ENCODE data around the gene TMUB2. TPM values are rescaled to one million over a fixed set of nuclear protein-coding genes. Genes with fewer than 3 reads are reported as not detected.
A peak's percentile ranks its signal among the peaks of the same experiment; 100 is the strongest.

TMUB2 gene
- total and polyA plus RNA-seq, 9 of the 15 experiments (the other 6 are each of a cell fraction or from before 2014, with no cell fraction given): 4.1 to 29.8 (median 16.3) TPM

GRCh38 chr17:44220213-44221083 lies 33.7 kb downstream of the TMUB2 start (continued):
- TF ChIP-seq KLF16 (IDR thresholded peaks at IDR 0.05): no peak
- TF ChIP-seq BRF2 (IDR thresholded peaks at IDR 0.05; ENCODE audit: borderline replicate concordance, insufficient read depth, insufficient read length): no peak
- TF ChIP-seq PHTF2 (CRISPR knock-in tag; IDR thresholded peaks at IDR 0.05): no peak
- TF ChIP-seq RBFOX2 (IDR thresholded peaks at IDR 0.05; ENCODE audit: low read depth, low read length): peak; percentile 77
- no peak for TF ChIP-seq ZZZ3 (IDR thresholded peaks at IDR 0.05)
- TF ChIP-seq ZBTB34 (CRISPR knock-in tag; IDR thresholded peaks at IDR 0.05): no peak
- TF ChIP-seq ZNF280A (IDR thresholded peaks at IDR 0.05; ENCODE audit: low read depth, partially characterized antibody): no peak
- TF ChIP-seq PATZ1 (CRISPR knock-in tag; IDR thresholded peaks at IDR 0.05; ENCODE audit: borderline replicate concordance): no peak
- TF ChIP-seq NONO (IDR thresholded peaks at IDR 0.05; ENCODE audit: low read depth in 2 of 2, low read length in 1 of 2): 0 out of 4 replicates have a peak, but pooled peaks have one; percentile 49 to 51
- TF ChIP-seq SMARCE1 (IDR thresholded peaks at IDR 0.05): 0 out of 2 replicates have a peak, but pooled peaks have one; percentile 34
- TF ChIP-seq SIN3B (IDR thresholded peaks at IDR 0.05; ENCODE audit: low read depth): peak; percentile 17; the same call in 1 of the 2 replicates
- no peak for TF ChIP-seq CTCF (IDR thresholded peaks at IDR 0.05 in 2 of 3, conservative IDR thresholded peaks at IDR 0.05 in 1 of 3; ENCODE audit: insufficient read depth in 2 of 3, low read depth in 1 of 3, low read length in 3 of 3)
- TF ChIP-seq SRSF3 (IDR thresholded peaks at IDR 0.05; ENCODE audit: insufficient read depth, low read length): 0 out of 2 replicates have a peak, but pooled peaks have one; percentile 39
- no peak for TF ChIP-seq SREBF1 (IDR thresholded peaks at IDR 0.05; ENCODE audit: borderline replicate concordance, low read depth, low read length)

Measured in K562 (cell line).